ENCODE data around the gene ZNF654.

DNA sequence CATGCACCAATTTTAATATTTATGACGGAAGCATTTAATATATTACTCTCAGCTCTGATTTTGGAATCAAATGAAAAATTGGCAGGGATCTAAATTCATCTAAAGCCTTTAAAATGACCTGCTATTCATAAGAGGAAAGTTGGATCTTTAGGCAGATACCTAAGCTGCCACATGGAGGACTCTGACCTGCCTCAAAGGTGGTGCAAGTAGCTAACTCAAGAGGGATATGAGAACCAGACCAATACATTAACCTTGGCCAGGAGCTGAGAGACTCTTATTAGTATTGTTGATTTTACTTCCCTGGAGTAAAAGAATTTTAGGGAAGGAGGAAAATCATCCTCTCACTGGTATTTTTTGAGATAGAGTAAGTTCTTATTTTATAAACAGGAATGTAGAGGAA is 17.7 kb downstream of the ZNF654 start:
- no peak for TF ChIP-seq SMC3 (conservative IDR thresholded peaks at IDR 0.05; ENCODE audit: insufficient read depth, low read depth, low read length)
- no peak for TF ChIP-seq LARP7 (IDR thresholded peaks at IDR 0.05)
- TF ChIP-seq NCOA2 (IDR thresholded peaks at IDR 0.05; ENCODE audit: partially characterized antibody in 2 of 2), result no peak
- TF ChIP-seq, protein P1, sequence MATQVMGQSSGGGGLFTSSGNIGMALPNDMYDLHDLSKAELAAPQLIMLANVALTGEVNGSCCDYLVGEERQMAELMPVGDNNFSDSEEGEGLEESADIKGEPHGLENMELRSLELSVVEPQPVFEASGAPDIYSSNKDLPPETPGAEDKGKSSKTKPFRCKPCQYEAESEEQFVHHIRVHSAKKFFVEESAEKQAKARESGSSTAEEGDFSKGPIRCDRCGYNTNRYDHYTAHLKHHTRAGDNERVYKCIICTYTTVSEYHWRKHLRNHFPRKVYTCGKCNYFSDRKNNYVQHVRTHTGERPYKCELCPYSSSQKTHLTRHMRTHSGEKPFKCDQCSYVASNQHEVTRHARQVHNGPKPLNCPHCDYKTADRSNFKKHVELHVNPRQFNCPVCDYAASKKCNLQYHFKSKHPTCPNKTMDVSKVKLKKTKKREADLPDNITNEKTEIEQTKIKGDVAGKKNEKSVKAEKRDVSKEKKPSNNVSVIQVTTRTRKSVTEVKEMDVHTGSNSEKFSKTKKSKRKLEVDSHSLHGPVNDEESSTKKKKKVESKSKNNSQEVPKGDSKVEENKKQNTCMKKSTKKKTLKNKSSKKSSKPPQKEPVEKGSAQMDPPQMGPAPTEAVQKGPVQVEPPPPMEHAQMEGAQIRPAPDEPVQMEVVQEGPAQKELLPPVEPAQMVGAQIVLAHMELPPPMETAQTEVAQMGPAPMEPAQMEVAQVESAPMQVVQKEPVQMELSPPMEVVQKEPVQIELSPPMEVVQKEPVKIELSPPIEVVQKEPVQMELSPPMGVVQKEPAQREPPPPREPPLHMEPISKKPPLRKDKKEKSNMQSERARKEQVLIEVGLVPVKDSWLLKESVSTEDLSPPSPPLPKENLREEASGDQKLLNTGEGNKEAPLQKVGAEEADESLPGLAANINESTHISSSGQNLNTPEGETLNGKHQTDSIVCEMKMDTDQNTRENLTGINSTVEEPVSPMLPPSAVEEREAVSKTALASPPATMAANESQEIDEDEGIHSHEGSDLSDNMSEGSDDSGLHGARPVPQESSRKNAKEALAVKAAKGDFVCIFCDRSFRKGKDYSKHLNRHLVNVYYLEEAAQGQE (IDR thresholded peaks at IDR 0.05; ENCODE audit: borderline replicate concordance), result no peak
- TF ChIP-seq, protein P1 (CRISPR knock-in tag; IDR thresholded peaks at IDR 0.05; ENCODE audit: low read depth), result no peak

Measured in K562 (cell line).